Superior temporal gyrus (tissue), 1 donor: ENCODE results near the gene BTBD9.

Experiments used
- DNase-seq: peaks from one replicate; pipeline ENCODE4 v3.0.0-alpha.2; 2016; ENCODE audit errors: extremely low spot score

The BTBD9 gene

DNA sequence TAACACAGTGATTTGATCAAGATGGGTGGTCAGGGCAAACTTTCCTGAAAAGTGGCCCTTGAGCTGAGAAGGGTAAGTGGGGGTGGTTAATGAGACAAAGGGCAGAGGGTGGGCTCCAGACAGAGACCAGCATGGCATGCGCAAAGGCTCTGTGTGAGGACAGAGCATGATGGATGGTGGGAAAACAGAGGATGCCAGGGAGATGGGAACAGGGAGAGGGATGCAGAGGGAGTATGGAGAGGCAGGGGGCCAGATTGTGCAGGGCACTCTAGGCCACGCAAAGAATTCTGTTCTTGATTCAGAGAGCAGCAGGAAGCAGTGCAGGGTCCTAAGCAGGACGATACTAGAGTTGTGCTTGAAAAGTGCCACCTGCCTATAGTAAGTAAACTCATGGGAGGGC lies 394.4 kb downstream of the BTBD9 start:
- DNase-seq: no peak

- no peak for DNase-seq
Measured at GRCh38 chr6:38244869-38245268, 394.9 kb downstream of the BTBD9 start.

DNA sequence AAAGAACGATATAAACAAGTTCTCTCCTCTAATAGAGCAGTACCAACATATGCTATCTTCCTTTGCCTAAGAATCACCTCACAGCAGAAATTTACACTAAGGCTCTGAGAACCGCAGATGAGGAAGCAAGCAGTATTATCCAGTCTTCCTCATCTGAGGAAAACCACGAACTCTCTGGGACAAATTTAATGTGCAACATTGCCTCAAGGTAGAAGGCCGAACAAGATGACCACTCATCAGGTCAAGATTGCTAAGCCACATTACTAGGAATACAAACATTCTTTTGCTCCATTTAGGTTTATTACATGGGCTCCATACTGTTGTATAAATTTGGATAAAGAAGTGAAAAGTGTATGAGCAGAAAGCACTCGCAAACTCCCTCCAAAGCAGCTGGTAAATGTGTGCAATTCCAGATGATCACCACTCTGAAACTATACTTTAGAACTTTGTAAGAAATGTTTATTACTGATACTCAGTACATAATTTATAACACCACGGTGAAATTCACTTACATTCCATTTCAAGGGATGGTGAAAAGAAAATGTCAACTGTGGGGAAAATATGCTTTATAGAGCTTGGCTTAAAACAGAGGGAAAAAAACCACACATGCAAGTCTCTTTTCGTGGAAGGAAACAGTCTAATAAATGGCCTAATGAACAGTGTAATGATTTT lies 398.4 kb downstream of the BTBD9 start:
- no peak for DNase-seq

DNA sequence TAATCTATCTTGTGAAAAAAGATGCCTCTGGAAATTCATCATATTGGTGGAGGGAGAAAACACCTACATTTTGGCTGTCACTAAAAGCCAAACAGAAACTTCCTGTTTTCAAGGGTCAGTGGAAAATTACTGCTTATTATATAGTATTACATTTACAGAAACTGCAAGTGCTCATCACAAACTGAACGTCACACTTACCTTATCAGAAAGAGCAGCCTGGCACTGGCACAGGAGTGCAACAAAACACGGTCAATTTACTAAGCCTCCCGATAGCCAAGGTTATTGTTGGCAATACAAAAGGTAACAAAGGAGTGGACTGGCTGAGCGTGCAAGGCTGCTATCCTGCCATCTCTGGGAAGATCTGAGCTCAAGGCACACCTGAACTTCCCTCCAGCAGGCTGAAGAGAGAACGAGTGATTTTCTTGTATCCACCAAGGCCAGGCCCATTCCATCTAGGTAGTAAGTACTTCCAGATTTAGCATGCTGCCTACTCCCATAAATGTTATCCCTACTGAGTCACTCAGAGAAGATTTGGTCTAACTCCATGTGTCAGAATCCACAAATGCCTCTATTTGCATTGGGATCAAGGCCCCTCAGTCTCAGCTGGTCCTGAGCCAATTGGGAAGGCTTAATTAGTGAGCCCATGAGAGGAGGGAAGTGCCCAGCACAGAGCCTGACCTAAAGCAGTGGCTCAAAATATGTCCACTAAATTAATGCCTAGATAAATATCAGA lies 399.8 kb downstream of the BTBD9 start:
- no peak for DNase-seq

GRCh38 chr6:38236631-38237030 lies 403.1 kb downstream of the BTBD9 start:
- DNase-seq: no peak

DNA sequence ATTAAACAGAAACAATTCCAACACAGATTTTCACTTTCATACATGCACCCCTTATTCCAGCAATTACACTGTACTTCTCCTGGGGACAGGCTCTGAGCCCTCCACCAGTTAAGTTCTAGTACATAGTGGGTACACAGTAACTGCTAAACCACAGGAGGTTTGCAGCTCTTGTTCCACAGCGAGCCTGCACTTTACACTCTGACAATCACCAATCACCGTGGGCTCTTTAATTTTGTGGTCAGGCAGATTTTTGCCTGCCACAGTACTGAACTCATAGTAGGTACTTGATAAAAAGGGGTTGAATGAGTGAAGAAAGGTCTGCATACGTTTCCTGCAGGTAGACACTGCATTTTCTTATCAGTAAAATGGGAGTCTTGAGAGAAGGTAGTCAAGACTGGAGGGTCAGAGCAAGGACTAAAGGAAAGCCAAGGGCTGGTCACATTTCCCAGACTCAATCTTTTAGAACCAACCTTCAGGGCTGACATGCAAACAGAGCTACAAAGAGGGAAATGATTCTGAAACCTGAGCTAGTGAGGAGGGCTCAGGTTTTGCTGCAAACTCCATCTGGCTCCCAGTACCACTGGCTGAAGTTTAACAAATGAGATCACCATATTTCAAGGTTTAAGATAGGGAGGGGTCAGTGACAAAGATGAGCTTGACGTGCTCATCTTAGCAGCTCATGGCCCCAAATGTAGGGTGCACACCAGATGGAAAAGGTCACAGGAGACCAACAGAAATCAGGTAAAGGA lies 404.6 kb downstream of the BTBD9 start:
- DNase-seq: no peak

- DNase-seq: no peak
Measured at GRCh38 chr6:38234141-38234540, 405.6 kb downstream of the BTBD9 start.

DNA sequence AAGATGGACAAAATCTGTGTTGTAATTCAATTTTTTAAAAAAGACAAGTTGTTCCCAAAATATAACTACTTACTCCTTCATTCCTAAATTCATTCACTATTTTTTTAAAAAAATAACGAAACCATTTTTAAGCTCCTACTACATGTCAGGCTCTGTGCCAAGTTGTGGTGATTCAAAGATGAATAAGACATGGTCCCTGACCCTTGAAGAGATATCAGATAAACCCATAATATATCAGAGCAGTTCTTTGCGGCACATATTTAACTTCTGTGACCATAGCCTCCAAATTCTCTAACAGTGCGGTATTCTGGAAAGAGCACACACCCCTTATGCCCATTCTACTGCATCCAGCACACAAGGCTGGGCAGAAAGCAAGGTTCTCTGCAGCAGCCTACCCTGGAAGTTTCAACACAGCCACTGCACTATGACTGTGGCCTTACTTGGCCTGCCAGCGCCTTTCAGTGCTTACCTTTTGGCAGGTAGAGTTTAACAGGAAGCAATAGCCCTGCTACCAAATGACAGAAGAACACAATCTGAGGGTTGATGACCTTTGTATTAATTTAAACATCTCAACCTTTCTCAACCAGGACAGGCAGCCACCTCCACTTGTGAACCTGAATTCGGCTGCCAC lies 406.5 kb downstream of the BTBD9 start:
- DNase-seq: no peak

- no peak for DNase-seq
Measured at GRCh38 chr6:38225766-38226165, 414.0 kb downstream of the BTBD9 start.

GRCh38 chr6:38221251-38221650 lies 418.5 kb downstream of the BTBD9 start:
- DNase-seq: no peak

DNA sequence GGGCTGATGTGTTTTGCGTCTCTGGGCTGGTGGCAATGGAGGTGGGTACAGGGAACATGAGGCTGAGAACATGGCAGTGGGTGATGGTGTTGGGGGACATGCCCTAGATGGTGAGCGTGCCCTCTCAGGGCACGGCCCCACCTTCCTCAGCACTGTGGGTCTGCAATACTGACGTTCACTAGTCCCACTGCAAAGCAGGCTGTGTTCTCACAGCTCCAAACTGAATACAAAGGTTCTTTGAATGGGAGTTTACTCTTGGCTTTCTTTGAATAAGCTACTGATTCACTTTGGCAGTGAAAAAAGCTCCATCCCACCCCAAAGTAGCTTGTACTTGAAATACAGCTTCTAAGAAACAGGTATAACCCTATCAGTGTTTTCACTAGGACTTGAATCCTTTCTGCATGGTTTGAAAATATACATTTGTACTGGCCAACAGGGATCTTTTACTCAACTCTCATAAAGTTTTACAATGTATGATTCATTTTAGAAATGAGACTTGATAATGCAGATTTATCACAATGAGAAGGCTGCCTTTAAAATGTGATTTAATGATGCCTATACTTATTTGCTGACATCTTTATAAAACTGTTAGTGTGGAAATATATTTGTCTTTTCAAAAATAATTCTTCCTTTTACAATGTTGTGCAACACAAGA lies 419.5 kb downstream of the BTBD9 start:
- DNase-seq: peak; percentile 84

DNA sequence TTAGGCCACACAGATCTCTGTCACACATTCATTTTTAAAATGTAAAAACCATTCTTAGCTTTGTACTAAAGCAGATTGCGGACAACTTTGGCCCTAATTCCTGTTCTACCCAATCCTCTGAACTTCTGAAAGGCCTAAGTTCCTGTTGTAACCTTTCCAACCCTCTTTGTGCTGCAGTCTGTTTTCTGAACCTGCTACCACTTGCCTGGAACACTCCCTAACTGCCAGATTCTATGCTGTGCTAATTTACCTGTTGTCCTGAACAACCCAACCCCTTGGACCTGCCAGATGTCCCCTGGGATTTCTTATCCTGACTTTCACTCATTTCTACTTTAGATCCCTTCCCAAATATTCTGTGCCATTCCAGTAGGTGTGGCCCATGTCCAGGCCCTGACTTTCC lies 421.5 kb downstream of the BTBD9 start:
- no peak for DNase-seq

DNA sequence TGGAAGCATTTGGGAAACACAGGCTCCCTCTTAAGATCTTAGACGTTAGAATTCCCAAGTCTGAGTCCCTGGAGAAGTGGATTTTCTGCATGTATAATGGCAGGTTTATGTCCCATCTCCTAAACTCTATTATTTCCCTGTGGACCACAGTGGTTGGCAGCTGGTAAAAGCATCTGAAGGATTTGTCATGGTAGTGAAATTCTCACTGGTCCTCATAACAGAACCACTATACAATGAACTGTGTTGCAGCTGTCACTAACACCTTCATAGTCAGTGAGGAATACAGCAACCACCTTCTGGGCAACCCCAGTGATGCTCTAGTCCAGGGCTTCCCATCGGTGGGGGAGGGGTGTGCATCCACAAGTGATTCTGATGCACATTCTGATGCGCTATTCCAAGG lies 423.3 kb downstream of the BTBD9 start:
- DNase-seq: no peak

DNA sequence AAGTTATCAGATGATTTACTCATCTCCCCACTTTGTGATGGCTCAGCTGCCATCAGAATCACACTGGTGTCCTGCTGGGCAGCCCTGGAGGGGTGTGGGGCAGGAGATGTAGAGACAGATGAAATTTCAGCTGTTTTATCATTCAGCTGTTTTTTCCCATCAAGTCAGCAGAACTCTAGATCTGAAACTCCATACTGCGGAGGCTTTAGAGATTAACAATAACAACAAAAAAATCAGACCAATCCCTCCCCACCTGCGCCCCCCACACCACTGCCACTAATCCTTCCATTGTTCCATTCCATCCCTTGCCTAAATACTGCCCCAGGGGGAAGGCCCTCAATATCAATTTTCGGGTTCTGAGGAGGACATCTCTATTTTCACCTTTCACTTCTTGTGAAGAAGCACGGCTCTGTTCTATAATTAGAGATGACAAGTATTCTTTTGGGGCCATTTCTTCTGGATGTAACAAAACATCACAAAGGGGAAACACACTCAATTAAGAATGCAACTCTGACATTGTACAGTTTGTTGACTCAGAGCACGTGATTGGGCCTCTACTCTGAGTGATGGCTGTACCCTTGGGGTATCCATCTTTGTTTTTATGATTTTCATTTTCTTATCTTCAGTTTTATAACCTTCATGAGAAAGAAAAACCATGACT lies 423.9 kb downstream of the BTBD9 start:
- DNase-seq: no peak

GRCh38 chr6:38215225-38215624 lies 424.5 kb downstream of the BTBD9 start:
- DNase-seq: peak; percentile 38

DNA sequence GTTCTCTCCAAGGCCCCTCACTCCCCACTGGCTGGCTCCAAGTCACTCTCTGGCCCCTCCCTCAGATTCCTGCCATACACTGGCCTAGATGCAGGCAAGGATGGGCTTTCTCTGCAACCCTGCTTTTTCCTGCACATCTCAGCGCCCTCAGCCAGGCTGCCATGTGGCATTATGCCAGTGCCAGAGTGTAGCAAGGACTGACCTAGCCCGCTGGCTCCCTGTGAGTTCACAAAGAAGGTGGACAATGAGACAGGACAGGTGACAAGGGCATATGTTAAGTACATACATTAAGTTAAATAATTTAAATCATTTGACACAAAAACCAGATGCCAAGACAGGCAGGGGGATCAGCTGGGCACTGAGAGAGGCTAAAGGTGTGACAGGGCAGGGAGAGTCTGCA lies 425.6 kb downstream of the BTBD9 start:
- DNase-seq: no peak

DNA sequence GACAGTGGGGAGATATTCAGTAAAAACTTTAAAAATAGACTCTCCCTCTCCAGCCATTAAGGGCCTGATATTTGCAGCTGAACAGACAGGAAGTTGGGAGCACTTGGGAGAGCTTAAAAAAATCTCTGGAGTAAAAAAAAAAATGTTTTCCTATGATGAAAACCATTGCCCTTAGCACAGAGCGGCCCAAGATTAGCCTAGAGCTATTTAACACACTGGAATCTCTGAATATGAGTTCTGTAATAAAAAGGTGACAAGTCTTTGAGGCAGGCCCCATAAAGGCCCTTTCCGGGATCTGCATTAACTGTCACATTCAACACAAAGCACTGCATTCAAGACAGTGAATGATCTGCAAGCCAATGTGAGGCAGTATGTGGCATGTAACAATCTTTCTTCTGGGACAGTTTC lies 426.5 kb downstream of the BTBD9 start:
- DNase-seq: peak; percentile 44

- DNase-seq: no peak
Measured at GRCh38 chr6:38212579-38212978, 427.1 kb downstream of the BTBD9 start.

DNA sequence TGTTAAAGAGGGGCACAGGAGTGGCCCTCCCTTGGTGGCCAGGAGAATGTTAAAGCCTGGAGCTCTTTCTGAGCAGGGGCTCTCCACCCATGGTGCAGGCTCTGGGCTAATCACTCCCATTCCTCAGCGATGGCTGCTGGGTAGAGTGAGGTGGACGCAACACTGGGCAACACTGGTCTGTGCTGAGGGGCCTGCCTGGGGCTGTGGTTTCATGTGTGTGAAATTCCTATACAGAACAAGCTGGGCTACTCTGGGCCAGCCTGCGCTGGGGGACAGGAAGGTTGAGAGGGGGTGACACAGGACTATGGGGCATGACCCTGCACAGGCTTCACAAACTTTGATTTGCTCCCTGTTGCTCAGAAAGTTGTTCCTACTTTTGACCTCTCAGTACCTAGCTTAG lies 427.6 kb downstream of the BTBD9 start:
- no peak for DNase-seq

DNA sequence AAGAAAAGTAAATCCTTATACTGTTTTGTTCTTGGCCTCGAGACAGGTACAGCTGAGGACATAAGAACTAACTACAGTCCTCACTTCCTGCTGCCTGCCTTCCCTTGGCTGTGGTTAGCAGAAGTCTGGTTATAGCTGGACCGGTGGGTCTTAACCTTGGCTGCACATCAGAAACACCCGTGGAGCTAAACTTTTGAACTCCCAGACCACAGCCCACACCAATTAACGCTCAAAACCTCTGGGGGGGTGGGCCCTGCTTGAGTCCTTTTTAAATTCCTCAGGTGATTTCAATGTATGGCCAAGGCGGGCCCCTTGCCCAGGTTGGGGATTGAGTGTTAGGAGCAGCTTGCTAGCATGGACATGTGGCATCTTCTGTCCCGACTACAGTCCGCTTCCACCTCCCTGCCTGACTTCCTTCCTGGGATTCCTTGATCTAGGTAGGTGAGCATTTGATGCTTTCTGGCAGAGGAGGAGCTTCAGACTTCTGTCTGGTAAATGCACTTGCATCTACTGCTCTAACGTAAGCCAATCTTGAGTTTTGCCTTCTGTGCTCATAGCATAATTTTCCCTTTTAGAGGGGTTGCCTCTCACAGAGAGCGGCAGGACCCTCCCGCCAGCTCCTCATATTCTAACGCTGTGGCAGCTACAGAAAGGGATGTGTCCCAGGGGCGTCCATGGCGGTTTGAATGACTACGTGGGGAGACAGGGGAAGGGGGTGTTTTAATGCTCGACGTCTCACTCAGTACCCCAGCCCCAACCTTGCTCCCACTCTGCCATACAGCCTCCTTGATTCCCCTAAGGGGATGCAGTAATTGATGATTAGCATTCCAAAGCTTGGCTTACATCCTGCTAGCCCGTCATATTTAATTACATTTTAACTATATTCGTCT lies 430.1 kb downstream of the BTBD9 start:
- no peak for DNase-seq
